Endothelial cell of umbilical vein (primary cell): ENCODE data around the gene RAB25. TPM values are rescaled to one million over a fixed set of nuclear protein-coding genes. Genes with fewer than 3 reads are reported as not detected.

Experiments used
- BruUV-seq: library from RNA; stranded (reverse); fragments of 400-500 nt; replicated peaks from 2 replicates; lab custom pipeline; 2021; lab: Mats Ljungman, UMichigan
- CTCF ChIA-PET: fragments of 300-600, 350-600 bp; sonication (Branson Sonifier 250); formaldehyde crosslinking; loops from one replicate; lab custom pipeline; 2021; ENCODE audit warnings: antibody characterized with exemption, inconsistent platforms; lab: Charles Lee
- POLR2A ChIA-PET: fragments of 300-600, 350-600 bp; sonication (Branson Sonifier 250); formaldehyde crosslinking; loops from one replicate; lab custom pipeline; 2021; ENCODE audit warnings: antibody characterized with exemption, inconsistent platforms; lab: Charles Lee
- DNase-seq: peaks from one replicate; pipeline ENCODE4 v3.0.0-alpha.2; 2011; ENCODE audit warnings: low read depth, low spot score
- FAIRE-seq: peaks from 2 replicates; lab custom pipeline; 2011; peaks lifted over from hg19 to GRCh38; lab: Jason Lieb, UNC
- H2AFZ ChIP-seq: 2 replicates; pipeline ENCODE4 v1.6.0; 2012; ENCODE audit warnings: low read depth, low read length, control low read depth, inconsistent platforms
- H3K27ac ChIP-seq: 2 replicates; pipeline ENCODE4 v1.5.1; 2011; ENCODE audit warnings: low read depth, mild to moderate bottlenecking, control low read depth, low read length, moderate library complexity; ENCODE audit not compliant: insufficient read depth
- H3K27me3 ChIP-seq, 2 experiments: 2 replicates each; pipeline versions ENCODE4 v1.6.0 to v1.6.1; 2011; ENCODE audit warnings: low read length in 2 of 2, mixed read lengths in 1 of 2; ENCODE audit not compliant: control insufficient read depth in 2 of 2, insufficient read depth in 2 of 2
- H3K36me3 ChIP-seq, 2 experiments: 2 replicates in 1 of 2; 3 replicates in 1 of 2; pipeline ENCODE4 v1.5.1; 2011; ENCODE audit warnings: low read length in 2 of 2, mild to moderate bottlenecking in 1 of 2, moderate library complexity in 1 of 2; ENCODE audit not compliant: control insufficient read depth in 2 of 2, insufficient read depth in 2 of 2; ENCODE audit errors: extremely low read depth in 1 of 2
- H3K4me1 ChIP-seq: 3 replicates; pipeline ENCODE4 v1.5.1; 2011; ENCODE audit warnings: mild to moderate bottlenecking, low read length; ENCODE audit not compliant: control insufficient read depth, insufficient read depth; ENCODE audit errors: extremely low read depth
- H3K4me2 ChIP-seq: 2 replicates; pipeline ENCODE4 v1.6.1; 2011; ENCODE audit warnings: low read length, control low read depth, mixed read lengths; ENCODE audit not compliant: insufficient read depth
- H3K4me3 ChIP-seq, 3 experiments: fragments of 200-600 bp in 1 of 3; sonication (generic), shearing (Covaris generic) in 1 of 3; replicated peaks in 1 of 3; 2 replicates each; pipeline ENCODE4 v1.5.1; 2011 to 2016; ENCODE audit warnings: control low read depth in 3 of 3, low read length in 3 of 3, mild to moderate bottlenecking in 2 of 3, inconsistent platforms in 1 of 3, low read depth in 1 of 3, moderate library complexity in 1 of 3; ENCODE audit not compliant: insufficient read depth in 1 of 3
- H3K79me2 ChIP-seq: 2 replicates; pipeline ENCODE4 v1.6.0; 2012; ENCODE audit warnings: low read length, inconsistent platforms; ENCODE audit not compliant: control insufficient read depth, insufficient read depth
- H3K9ac ChIP-seq: replicated peaks from 2 replicates; pipeline ENCODE3; 2011; ENCODE audit warnings: low read length, control low read depth; ENCODE audit not compliant: insufficient read depth; ENCODE audit errors: extremely low read depth
- H3K9me1 ChIP-seq: replicated peaks from 3 replicates; pipeline ENCODE4 v1.6.0; 2011; ENCODE audit warnings: mild to moderate bottlenecking, low read length; ENCODE audit not compliant: control insufficient read depth, insufficient read depth; ENCODE audit errors: extremely low read depth
- H3K9me3 ChIP-seq: replicated peaks from 2 replicates; pipeline ENCODE4 v1.5.1; 2012; ENCODE audit warnings: low read length, inconsistent platforms; ENCODE audit not compliant: control insufficient read depth, insufficient read depth
- H4K20me1 ChIP-seq: replicated peaks from 2 replicates; pipeline ENCODE3; 2011; ENCODE audit warnings: mild to moderate bottlenecking, low read length; ENCODE audit not compliant: control insufficient read depth, insufficient read depth; ENCODE audit errors: extremely low read depth
- CTCF ChIP-seq, 2 donors: IDR thresholded peaks; 1 replicate in 1 of 2; 2 replicates in 1 of 2; pipeline ENCODE4 v1.5.1; 2011; ENCODE audit warnings: low read length in 2 of 2, mild to moderate bottlenecking in 2 of 2, moderate library complexity in 2 of 2, control low read depth in 1 of 2, inconsistent platforms in 1 of 2, low read depth in 1 of 2; ENCODE audit not compliant: insufficient read depth in 1 of 2; ENCODE audit errors: extremely low read depth in 1 of 2
- EZH2 ChIP-seq: IDR thresholded peaks from 2 replicates; pipeline ENCODE4 v1.6.1; 2012; ENCODE audit warnings: borderline replicate concordance, low read depth, mild to moderate bottlenecking, moderate library complexity, low read length, inconsistent platforms; ENCODE audit not compliant: severe bottlenecking
- FOS ChIP-seq: IDR thresholded peaks from 2 replicates; pipeline ENCODE4 v1.6.1; 2011; ENCODE audit warnings: mild to moderate bottlenecking, low read length, moderate library complexity, borderline replicate concordance; ENCODE audit not compliant: insufficient read depth
- GATA2 ChIP-seq: IDR thresholded peaks from 2 replicates; pipeline ENCODE4 v1.7.0; 2011; ENCODE audit warnings: low read depth, mild to moderate bottlenecking, moderate library complexity, mixed read lengths, low read length; ENCODE audit not compliant: insufficient read length, insufficient read depth
- JUN ChIP-seq: IDR thresholded peaks from 2 replicates; pipeline ENCODE4 v1.6.1; 2011; ENCODE audit warnings: borderline replicate concordance, low read depth; ENCODE audit not compliant: insufficient read length, insufficient read depth
- MAX ChIP-seq: IDR thresholded peaks from 2 replicates; pipeline ENCODE4 v1.6.1; 2011; ENCODE audit not compliant: insufficient read depth, insufficient read length
- MYC ChIP-seq: IDR thresholded peaks from one replicate; pipeline ENCODE4 v1.6.1; 2011; ENCODE audit warnings: mild to moderate bottlenecking, low read depth, low read length
- POLR2A ChIP-seq: IDR thresholded peaks from 2 replicates; pipeline ENCODE4 v1.6.1; 2012; ENCODE audit warnings: low read depth, mild to moderate bottlenecking, control low read depth, low read length
- POLR2AphosphoS5 ChIP-seq: IDR thresholded peaks from 2 replicates; pipeline ENCODE4 v1.6.1; 2012; ENCODE audit warnings: low read depth, mild to moderate bottlenecking, control low read depth, low read length, moderate library complexity; ENCODE audit not compliant: insufficient read depth
- dilution Hi-C: fragments of 300-500 bp; cut with MboI; formaldehyde crosslinking; loops from one replicate; pipeline ENCODE4 v1.15.0; 2019; ENCODE audit warnings: low sequenced_read_pairs; ENCODE audit not compliant: extremely low pct_ligation_motif_present
- intact Hi-C: fragments of 100-400 bp; cut with micrococcal nuclease; formaldehyde crosslinking; loops from one replicate; pipeline ENCODE4 v1.10.0; 2022
- polyA plus RNA-seq, 4 experiments: library from polyadenylated mRNA; depleted of rRNA in 3 of 4; stranded (reverse) in 3 of 4; unstranded in 1 of 4; fragments of >200 nt; gene quantifications; 2 replicates each; pipeline versions ENCODE4 v1.2.1 to v1.2.3, GENCODE V29; 2011 to 2012; ENCODE audit warnings: missing spikeins in 1 of 4
- total RNA-seq: library from RNA; stranded (reverse); gene quantifications from 2 replicates; pipeline ENCODE4 v1.2.3, GENCODE V29; 2021

The RAB25 gene
- total and polyA plus RNA-seq, 2 donors (not counting 3 experiments of a cell fraction or from before 2014, with no cell fraction given): not detected

- H3K4me2 ChIP-seq: no peak overlapping the region
- no peak overlapping the region for H3K27ac ChIP-seq
- dilution Hi-C loops (no loop called here), intact Hi-C loops (no loop called here)
- no peaks in the 10 kb centered on the region for H3K27me3 ChIP-seq
- H3K9me3 ChIP-seq: no peaks in the 10 kb centered on the region
- BruUV-seq: no TSS peak
- H3K9ac ChIP-seq: no peak overlapping the region
- H3K4me1 ChIP-seq: peaks cover 61% of the 10 kb centered on the region
- FAIRE-seq (no peak), DNase-seq (no peak)
- H2AFZ ChIP-seq: no peak overlapping the region
- no peak for TF ChIP-seq POLR2A
- no peak for TF ChIP-seq MAX
- no peak for TF ChIP-seq POLR2AphosphoS5
- TF ChIP-seq MYC: no peak
- no peak overlapping the region for H3K4me3 ChIP-seq
- no peaks in the 10 kb centered on the region for H3K36me3 ChIP-seq
- ChIA-PET POLR2A (interaction anchor here (0.6 to 3.4 kb wide), 3 partner anchors 16 to 234 kb away, joined by 5 to 14 read pairs (median 6); partner anchors contain the start of gene LMNA), CTCF (interaction anchor here (1.1 to 21.0 kb wide), 5 partner anchors 8 to 126 kb away, joined by 3 to 627 read pairs (median 6); partner anchors contain the start of gene LMNA)
- no peaks in the 10 kb centered on the region for H3K79me2 ChIP-seq
- H4K20me1 ChIP-seq: no peaks in the 10 kb centered on the region
- no peaks in the 10 kb centered on the region for H3K9me1 ChIP-seq
Observed at GRCh38 chr1:156099282-156099681, 38.3 kb downstream of the RAB25 start.

GRCh38 chr1:156100205-156100995 is 39.4 kb downstream of the RAB25 start:
- H3K4me3 ChIP-seq: no peak overlapping the region
- H4K20me1 ChIP-seq: no peaks in the 10 kb centered on the region
- no peak overlapping the region for H3K9ac ChIP-seq
- BruUV-seq: no TSS peak
- H3K36me3 ChIP-seq: no peaks in the 10 kb centered on the region
- H2AFZ ChIP-seq: no peak overlapping the region
- no peak overlapping the region for H3K27ac ChIP-seq
- peak; percentile 46 for FAIRE-seq
- H3K4me1 ChIP-seq: peaks cover 72% of the 10 kb centered on the region
- H3K79me2 ChIP-seq: no peaks in the 10 kb centered on the region
- ChIA-PET POLR2A (interaction anchor here (0.7 to 3.4 kb wide), 3 partner anchors 15 to 73 kb away, joined by 5 to 14 read pairs (median 6); partner anchors contain the start of gene LMNA), CTCF (interaction anchor here (0.6 to 21.0 kb wide), 6 partner anchors 9 to 125 kb away, joined by 3 to 627 read pairs (median 4); partner anchors contain the start of gene LMNA)
- intact Hi-C loops: loop anchor here (5.0 kb wide), 1 partner anchor 112 kb away; the partner anchor contains the start of gene PMF1
- no peaks in the 10 kb centered on the region for H3K9me1 ChIP-seq
- H3K27me3 ChIP-seq: no peaks in the 10 kb centered on the region
- H3K4me2 ChIP-seq: no peak overlapping the region
- dilution Hi-C loops: no loop called here
- peak; percentile 41 for DNase-seq
- no peak for TF ChIP-seq FOS
- no peak for TF ChIP-seq JUN
- TF ChIP-seq MAX: no peak
- no peak for TF ChIP-seq GATA2
- no peak for TF ChIP-seq CTCF (IDR thresholded peaks at IDR 0.05; ENCODE audit: extremely low read depth in 1 of 2, insufficient read depth in 1 of 2, low read depth in 1 of 2, low read length in 2 of 2)
- no peak for TF ChIP-seq MYC
- no peak for TF ChIP-seq POLR2AphosphoS5
- no peak for TF ChIP-seq POLR2A
- no peak for TF ChIP-seq EZH2
- H3K9me3 ChIP-seq: no peaks in the 10 kb centered on the region
